BLaER1 treated with 17β-estradiol and CSF1 and Interleukin-3, amounts not matched to agents 10 nM and 100 nM (cell line): ENCODE measurements around the gene ZNF717.

Experiments
- H3K27ac ChIP-seq, 11 experiments: shearing (Covaris generic); formaldehyde crosslinking; 2 replicates each; pipeline ENCODE4 v1.8.1; 2022
- H3K27me3 ChIP-seq, 11 experiments: shearing (Covaris generic); formaldehyde crosslinking; 2 replicates each; pipeline ENCODE4 v1.8.1; 2022
- H3K36me3 ChIP-seq, 11 experiments: shearing (Covaris generic); formaldehyde crosslinking; 2 replicates each; pipeline ENCODE4 v1.8.1; 2022
- H3K4me1 ChIP-seq, 10 experiments: shearing (Covaris generic); formaldehyde crosslinking; 2 replicates each; pipeline ENCODE4 v1.8.1; 2022
- H3K4me2 ChIP-seq, 11 experiments: shearing (Covaris generic); formaldehyde crosslinking; 2 replicates each; pipeline ENCODE4 v1.8.1; 2022
- H3K4me3 ChIP-seq, 10 experiments: shearing (Covaris generic); formaldehyde crosslinking; 2 replicates each; pipeline ENCODE4 v1.8.1; 2022
- H3K9ac ChIP-seq, 11 experiments: shearing (Covaris generic); formaldehyde crosslinking; 2 replicates each; pipeline ENCODE4 v1.8.1; 2022
- H3K9me3 ChIP-seq, 11 experiments: shearing (Covaris generic); formaldehyde crosslinking; replicated peaks in 1 of 11; 2 replicates each; pipeline ENCODE4 v1.8.1; 2022
- H4K20me1 ChIP-seq, 11 experiments: shearing (Covaris generic); formaldehyde crosslinking; 2 replicates each; pipeline ENCODE4 v1.8.1; 2022
- Cebpa-rat ChIP-seq, 11 experiments: shearing (Covaris generic); IDR thresholded peaks; 2 replicates each; pipeline ENCODE4 v1.8.1; 2022

Gene ZNF717

DNA sequence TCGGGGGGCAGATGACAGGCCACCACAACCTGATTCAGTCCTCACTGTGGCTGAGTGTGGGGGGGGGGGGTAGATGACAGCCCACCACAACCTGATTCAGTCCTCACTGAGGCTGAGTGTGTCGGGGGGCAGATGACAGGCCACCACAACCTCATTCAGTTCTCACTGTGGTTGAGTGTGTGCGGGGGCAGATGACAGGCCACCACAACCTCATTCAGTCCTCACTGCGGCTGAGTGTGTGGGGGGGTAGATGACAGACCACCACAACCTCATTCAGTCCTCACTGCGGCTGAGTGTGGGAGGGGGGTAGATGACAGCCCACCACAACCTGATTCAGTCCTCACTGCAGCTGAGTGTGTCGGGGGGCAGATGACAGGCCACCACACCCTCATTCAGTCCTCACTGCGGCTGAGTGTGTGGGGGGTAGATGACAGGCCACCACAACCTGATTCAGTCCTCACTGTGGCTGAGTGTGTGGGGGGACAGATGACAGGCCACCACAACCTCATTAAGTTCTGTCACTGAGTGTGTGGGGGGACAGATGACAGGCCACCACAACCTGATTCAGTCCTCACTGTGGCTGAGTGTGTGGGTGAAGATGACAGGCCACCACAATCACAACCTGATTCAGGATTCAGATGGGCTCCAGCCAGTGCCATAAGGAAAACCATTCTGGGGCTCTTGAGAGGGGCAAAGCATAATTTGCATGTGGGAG lies 16.9 kb downstream of the ZNF717 start:
- H3K4me2 ChIP-seq = no peak overlapping the region
- no peaks in the 10 kb centered on the region for H3K4me1 ChIP-seq
- no peak for TF ChIP-seq Cebpa-rat (IDR thresholded peaks at IDR 0.05)
- no peak overlapping the region for H3K9ac ChIP-seq
- H3K27ac ChIP-seq = no peak overlapping the region
- H4K20me1 ChIP-seq = no peaks in the 10 kb centered on the region
- no peaks in the 10 kb centered on the region for H3K27me3 ChIP-seq
- peaks cover 0 to 12% (median 5%) of the 10 kb centered on the region in 11 experiments; a peak in 7 of 22 replicates for H3K36me3 ChIP-seq
- no peak overlapping the region for H3K4me3 ChIP-seq
- H3K9me3 ChIP-seq = peaks cover 31 to 62% (median 49%) of the 10 kb centered on the region in 11 experiments

DNA sequence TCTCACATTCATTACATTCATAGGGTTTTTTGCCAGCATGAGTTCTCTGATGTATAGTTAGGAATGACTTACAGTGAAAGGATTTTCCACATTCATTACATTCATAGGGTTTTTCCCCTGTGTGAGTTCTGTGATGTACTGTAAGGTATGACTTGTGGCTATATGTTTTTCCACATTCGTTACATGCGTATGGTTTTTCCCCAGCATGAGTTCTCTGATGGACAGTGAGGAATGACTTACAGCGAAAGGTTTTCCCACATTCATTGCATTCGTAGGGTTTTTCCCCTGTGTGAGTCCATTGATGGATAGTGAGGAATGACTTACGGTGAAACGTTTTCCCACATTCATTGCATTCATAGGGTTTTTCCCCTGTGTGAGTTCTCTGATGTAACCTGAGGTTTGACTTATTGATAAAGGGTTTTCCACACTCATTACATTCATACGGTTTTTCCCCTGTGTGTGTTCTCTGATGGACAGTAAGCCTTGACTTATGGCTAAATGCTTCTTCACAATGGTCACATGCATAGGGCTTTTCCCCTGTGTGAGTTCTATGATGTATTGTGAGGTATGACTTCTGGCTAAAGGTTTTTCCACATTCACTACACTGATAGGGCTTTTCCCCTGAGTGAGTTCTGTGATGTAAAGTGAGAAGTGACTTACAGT lies 47.4 kb downstream of the ZNF717 start:
- no peak overlapping the region for H3K9ac ChIP-seq
- no peak for TF ChIP-seq Cebpa-rat (IDR thresholded peaks at IDR 0.05)
- H3K27me3 ChIP-seq = no peaks in the 10 kb centered on the region
- H3K36me3 ChIP-seq = peaks cover 0 to 33% (median 7%) of the 10 kb centered on the region in 11 experiments; a peak in 10 of 22 replicates
- peaks cover 96 to 100% (median 99%) of the 10 kb centered on the region in 11 experiments for H3K9me3 ChIP-seq
- no peaks in the 10 kb centered on the region for H4K20me1 ChIP-seq
- H3K4me2 ChIP-seq = no peak overlapping the region
- H3K4me3 ChIP-seq = peak overlapping the region in 2 of 10 experiments; percentile 5 to 19; a peak in 1 of 20 replicates
- no peak overlapping the region for H3K27ac ChIP-seq
- no peaks in the 10 kb centered on the region for H3K4me1 ChIP-seq

DNA sequence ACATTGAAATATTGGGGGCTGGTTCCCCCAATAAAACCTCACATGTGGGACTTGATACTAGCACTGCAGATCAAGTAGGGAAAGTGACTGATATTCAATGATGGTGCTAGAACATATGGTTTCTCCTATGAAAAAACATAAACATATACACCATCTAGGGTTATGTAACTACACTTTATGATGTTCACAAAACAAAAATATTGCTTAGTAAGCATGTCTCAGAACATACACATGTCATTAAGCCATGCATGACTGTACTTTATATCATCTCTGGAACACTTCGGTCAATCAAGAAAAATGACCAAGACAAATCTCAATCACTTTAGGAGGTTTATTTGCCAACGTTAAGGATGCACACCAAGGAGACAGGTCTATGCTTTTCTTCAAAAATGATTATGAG lies 57.4 kb downstream of the ZNF717 start:
- Histone ChIP-seq H3K36me3 (peaks cover 0 to 6% (median 0%) of the 10 kb centered on the region in 11 experiments; a peak in 1 of 22 replicates), H3K4me3 (no peak overlapping the region), H3K4me1 (no peaks in the 10 kb centered on the region), H3K27me3 (no peaks in the 10 kb centered on the region), H4K20me1 (no peaks in the 10 kb centered on the region), H3K9me3 (peaks cover 95 to 100% (median 99%) of the 10 kb centered on the region in 11 experiments), H3K27ac (no peak overlapping the region), H3K4me2 (no peak overlapping the region), H3K9ac (no peak overlapping the region)
- no peak for TF ChIP-seq Cebpa-rat (IDR thresholded peaks at IDR 0.05)

DNA sequence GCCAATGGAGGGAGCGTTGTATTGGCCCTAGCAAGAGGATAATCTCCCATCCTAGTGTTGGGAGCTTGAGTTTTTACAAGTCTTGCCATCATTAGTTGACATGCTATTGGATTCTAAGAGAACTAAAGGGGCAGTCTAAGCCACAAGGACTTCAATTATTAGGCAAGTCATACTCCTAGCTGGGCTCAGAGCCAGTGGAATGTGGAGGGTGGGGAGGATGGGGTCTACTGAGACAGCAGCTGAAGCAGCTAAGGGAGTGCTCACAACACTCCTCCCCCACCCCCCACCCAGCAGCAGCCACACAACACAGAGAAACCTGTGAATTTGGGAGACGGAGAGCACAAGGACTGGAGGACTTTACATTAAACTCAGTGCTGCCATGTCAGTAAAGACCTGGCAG lies 93.3 kb downstream of the ZNF717 start:
- H3K9me3 ChIP-seq = peaks cover 3 to 22% (median 11%) of the 10 kb centered on the region in 11 experiments; a peak in 16 of 22 replicates

DNA sequence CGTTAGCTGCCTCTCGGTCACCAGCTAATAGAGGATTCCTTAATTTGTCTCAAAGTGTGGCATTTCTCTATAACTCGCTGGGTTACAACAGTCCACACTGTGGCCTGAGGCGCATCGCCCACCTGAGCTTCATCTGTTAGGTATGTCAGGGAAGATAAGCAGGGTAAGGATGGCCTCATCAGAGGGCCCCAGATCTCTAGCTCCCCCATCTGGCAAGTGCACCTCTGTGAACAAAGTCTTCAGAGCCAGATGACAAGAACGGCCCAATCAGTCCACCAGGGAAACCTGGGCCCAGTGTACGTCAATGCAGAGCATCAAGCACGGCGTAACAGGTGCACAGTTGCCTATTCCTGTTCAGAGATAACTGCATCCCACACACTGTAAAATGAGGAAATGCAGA lies 98.0 kb downstream of the ZNF717 start:
- Histone ChIP-seq H3K9ac (no peak overlapping the region), H3K27me3 (no peaks in the 10 kb centered on the region), H3K27ac (no peak overlapping the region), H3K4me1 (peaks cover 0 to 9% (median 0%) of the 10 kb centered on the region in 10 experiments; a peak in 5 of 20 replicates), H4K20me1 (no peaks in the 10 kb centered on the region), H3K36me3 (peaks cover 0 to 11% (median 0%) of the 10 kb centered on the region in 11 experiments; a peak in 9 of 22 replicates), H3K9me3 (peaks cover 0 to 10% (median 0%) of the 10 kb centered on the region in 11 experiments; a peak in 2 of 22 replicates), H3K4me3 (no peak overlapping the region), H3K4me2 (peak overlapping the region in 1 of 11 experiments; percentile 10; a peak in 2 of 22 replicates)
- TF ChIP-seq Cebpa-rat (IDR thresholded peaks at IDR 0.05) = no peak

More for the DNA sequence above, 93.3 kb downstream of the ZNF717 start:
- Histone ChIP-seq H3K36me3 (peaks cover 0 to 12% (median 0%) of the 10 kb centered on the region in 11 experiments; a peak in 1 of 22 replicates), H3K4me2 (no peak overlapping the region), H3K9ac (no peak overlapping the region), H3K27me3 (no peaks in the 10 kb centered on the region), H3K4me3 (no peak overlapping the region), H3K4me1 (peaks cover 0 to 9% (median 0%) of the 10 kb centered on the region in 10 experiments; a peak in 5 of 20 replicates), H4K20me1 (no peaks in the 10 kb centered on the region), H3K27ac (no peak overlapping the region)
- no peak for TF ChIP-seq Cebpa-rat (IDR thresholded peaks at IDR 0.05)
